NCI-H2081 treated with DMSO at 0.1 percent for 48 hours (cell line): Measurements from ENCODE around the gene TUBGCP3.
"Not testable (repeated sequence)": the region's sequence is repeated elsewhere in the genome, so short reads cannot be mapped to it uniquely, and the experiment has no call there.

Experiments used
- DNase-seq: peaks from one replicate; lab custom pipeline; 2025; lab: John Stamatoyannopoulos, UW

Gene TUBGCP3

DNA sequence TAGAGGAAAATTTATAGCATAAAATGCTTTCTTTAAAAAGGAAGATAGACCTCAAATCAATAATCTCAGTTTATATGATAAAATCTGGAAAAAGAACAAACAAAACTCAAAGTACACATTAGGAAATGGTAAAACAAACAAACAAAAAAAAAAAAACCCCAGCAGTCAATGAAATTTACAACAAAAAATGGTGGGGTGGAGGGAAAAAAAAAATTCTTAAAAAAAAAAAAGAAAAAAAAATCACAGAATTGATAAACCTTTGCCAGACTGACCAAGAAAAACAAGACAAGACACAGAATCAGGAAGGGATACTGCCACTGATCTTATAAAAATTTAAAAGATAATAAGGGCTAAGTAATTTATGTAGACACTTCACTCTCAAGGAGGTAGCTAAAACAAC, 11.2 kb downstream of the TUBGCP3 start:
- no peak for DNase-seq

DNA sequence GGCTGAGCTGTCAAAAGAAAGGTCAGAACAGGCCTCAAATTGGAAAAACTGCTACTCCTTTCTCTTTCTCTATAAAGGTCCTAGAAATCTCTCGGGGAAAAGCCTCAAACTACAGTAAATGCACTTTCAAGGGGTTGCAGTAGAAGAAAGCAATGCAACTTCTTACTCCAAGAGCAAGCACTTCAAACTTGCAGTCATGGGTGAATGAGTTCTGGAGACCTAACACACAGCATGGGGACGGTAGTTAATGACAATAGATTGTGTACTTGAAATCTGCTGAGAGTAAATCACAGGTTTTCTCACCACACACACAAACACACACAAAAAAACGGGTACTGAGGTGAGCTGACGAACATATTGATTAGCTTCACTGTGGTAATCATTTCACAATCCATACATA, 11.8 kb downstream of the TUBGCP3 start:
- DNase-seq = no peak

DNA sequence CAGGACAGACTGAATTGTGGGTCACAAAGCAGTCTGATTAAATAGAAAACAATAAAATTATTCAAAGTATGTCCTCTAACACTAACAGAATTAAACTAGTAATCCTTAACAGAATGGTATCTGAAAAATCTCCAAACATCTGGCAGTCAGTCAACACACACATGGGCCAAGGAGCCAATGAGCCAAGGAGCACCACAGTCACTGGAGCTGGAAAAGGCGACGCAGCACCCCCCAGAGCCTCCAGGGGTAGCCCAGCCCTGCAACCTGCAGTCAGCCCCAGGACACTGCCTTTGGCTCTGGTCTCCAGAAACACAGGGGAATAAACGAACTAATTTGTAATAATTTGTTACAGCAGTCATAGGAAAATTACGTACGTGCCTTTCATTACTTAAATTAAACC, 12.3 kb downstream of the TUBGCP3 start:
- no peak for DNase-seq

DNA sequence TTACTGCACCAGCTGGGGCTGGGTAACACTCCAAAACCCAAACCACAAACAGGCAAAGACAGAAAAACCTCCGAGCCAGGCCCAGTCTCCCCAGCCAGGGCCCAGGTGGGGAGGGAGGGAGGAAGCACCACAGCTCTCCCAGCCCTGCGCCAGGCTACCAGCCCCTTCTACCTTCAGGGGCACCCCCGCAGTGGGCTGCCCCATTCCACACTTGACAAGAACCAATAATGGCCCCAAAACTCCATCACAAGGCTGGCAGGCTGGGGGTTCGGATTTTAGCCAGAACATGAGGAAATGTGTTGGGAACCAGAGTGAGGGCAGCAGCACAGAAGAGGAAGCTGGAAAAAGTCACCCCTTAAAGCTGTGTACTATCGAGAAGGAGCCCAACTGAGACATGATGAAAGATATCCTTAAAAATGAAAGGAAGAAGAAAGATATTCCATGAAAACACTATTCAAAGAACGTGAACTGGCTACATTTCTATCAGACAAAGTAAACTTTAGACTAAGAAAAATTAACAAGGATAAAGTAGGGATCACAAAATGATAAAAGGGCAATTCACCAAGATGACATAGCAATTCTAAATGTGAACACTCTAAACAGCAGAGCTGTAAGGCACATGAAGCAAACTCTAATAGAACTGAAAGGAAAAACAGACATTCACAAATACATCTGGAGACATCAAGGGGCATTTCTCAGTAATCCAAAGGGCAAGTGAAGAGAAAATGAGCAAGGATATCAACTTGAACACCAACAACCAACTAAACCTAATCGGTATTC, 12.9 kb downstream of the TUBGCP3 start:
- DNase-seq = no peak

DNA sequence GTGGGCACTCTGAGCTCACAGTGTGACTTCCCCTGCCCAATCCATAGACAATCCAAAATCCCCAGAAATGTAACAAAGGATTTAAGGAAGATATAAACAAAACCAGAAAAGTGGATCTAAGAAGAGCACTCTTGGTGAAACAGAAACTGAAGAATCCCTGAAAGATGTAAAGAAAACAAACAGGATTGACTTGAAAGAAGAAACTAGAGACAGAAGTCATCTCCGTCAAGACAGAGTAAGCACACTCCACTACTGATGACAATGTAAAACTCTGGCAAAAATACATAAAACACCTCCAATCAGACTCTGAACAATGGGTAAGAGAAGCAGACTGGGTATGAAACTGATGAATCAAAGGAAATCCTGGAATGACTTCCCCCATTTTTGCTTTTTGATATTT, 13.5 kb downstream of the TUBGCP3 start:
- no peak for DNase-seq

DNA sequence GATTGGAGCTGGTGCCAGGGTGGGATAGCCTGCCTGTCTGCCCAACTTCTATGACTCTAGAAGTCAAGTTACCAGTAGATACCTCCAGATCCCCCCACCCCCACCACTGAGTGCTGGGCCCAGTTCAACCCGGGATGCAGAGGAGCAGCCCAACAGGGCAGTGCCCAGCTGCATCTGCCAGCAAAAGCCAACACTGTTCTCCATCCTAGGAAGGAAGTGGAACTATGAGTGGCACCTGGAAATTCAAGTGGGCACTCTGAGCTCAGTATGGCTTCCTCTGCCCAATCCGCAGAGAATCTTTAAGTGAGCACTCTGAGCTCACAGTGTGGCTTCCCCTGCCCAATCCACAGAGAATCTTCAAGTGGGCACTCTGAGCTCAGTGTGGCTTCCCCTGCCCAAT, 14.2 kb downstream of the TUBGCP3 start:
- no peak for DNase-seq

DNA sequence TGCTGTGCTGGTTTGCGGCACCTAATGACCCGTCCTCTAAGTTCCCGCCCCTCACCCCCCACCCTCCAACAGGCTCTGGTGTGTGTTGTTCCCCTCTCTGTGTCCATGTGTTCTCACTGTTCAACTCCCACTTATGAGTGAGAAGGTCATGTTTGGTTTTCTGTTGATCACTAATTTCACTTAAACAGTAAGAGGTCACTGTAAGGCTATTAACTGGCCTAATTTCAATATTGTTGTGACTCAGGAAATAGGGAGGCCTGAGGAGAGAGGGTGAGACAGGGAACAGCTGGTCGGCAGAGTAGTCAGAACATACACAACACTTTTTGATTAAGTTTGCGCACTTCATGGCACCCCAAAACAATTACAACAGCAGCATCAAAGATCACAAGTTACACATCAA, 15.6 kb downstream of the TUBGCP3 start:
- DNase-seq = no peak

DNA sequence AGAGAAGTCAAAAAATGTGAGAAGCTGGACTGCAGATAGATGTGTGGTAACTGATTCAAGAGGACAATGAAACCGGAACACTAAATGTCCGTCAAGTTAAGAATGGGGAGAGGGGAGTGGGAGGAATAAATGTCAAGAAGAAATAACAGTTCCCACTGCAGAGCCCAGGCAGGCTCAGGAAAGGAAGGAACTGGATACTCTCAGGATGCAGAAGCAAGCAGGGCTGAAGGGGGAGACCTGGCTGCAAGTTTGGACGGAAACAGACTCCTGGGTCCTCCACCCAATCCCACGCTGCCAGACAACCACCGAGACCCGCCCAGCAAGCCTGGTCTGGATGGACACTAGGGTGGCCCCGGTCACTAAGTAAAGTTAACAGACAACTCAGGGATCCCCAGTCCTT, 18.1 kb downstream of the TUBGCP3 start:
- no peak for DNase-seq

DNA sequence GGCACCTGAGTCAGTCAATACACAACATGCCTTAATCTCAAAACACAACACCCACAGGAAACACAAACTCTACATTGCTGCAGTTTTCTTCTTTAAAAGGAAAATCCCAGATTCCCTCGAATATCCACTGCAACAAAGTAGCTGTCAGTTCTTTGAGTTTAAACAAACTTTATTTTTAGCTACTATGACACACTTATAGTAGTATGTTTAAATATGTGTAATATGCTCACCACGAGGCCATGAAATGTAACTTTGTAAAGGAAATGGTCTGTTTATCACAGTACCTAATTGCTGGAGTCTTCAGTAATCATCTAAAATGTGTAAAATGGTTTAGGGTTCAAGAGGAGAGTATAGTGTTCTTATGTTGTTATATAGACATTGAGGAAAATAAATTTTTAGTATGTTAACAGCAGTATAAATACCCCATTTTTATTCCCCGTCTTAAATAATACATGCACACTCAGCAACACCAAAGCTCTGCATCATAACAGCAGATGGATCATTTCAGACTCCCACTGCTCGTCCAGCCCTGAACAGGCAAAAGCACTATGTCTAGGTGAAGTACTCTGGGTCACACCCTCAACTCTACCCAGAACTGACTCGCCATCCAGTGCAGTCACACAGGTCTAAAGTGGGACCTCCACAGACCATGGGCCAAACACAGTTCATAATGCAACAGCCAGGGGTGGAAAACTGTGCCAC, 20.6 kb downstream of the TUBGCP3 start:
- DNase-seq = no peak

DNA sequence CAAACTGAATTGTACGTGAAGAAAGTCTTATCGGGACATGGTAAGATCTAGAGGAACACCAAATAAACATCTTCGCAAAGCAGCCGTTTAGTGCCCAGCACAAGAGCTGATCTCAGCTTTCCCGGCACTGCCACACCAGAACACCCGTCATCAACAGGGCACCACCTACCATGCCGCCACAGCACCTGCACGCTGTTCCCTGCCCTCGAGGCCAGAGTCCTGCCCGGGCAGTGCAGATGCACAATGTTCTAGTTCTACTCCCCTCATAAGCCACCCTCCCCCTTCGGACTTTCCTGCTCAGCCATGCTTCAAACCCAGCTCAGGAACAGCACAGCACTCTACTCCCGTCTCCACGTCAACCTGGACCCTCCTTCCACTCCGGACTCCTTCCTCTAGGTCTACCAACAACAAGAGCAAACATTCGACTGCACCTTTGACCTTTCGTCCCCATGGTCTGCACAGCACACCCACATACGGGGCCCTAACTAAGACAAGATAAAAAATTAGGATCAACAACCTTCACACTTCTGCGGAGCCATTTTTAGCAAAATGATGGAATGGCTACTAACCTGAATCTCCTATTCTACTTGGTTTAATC, 25.1 kb downstream of the TUBGCP3 start:
- no peak for DNase-seq

DNA sequence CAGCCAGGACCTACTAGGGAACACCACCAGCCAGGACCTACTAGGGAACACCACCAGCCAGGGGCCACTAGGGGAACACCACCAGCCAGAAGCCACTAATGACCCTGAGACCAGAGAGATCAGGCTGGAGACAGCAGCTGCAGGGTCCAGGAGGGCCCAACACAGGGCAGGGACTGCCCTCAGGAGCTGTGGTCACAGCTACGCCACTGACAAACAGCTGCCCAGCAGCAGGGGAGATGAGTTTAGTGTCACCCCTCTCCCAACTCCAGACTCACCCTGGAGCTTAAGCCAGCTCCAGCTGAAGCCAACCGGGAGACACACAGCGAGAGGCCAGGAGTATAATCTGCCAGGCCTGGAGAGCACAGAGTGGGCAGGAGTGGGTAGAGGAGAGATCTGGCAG, 25.7 kb downstream of the TUBGCP3 start:
- no peak for DNase-seq

DNA sequence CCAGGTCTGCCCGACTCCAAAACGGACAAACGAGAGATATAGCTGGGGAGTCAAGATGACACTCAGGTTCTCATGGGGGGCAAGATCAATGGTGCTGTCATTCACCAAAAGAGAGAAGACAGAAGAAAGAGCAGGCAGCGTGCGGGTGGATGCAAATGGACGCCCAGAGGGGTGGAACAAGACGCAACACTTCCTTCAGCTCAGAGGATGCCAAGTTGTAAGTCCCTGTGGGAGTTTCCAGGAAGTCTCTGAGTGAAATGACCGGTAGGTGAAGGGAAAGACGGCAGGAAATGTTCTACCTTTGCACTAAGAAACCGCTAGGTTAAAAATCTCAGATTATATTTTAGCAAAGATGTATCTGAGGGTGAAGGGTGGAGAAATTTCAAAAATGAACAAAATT, 26.5 kb downstream of the TUBGCP3 start:
- DNase-seq = no peak

DNA sequence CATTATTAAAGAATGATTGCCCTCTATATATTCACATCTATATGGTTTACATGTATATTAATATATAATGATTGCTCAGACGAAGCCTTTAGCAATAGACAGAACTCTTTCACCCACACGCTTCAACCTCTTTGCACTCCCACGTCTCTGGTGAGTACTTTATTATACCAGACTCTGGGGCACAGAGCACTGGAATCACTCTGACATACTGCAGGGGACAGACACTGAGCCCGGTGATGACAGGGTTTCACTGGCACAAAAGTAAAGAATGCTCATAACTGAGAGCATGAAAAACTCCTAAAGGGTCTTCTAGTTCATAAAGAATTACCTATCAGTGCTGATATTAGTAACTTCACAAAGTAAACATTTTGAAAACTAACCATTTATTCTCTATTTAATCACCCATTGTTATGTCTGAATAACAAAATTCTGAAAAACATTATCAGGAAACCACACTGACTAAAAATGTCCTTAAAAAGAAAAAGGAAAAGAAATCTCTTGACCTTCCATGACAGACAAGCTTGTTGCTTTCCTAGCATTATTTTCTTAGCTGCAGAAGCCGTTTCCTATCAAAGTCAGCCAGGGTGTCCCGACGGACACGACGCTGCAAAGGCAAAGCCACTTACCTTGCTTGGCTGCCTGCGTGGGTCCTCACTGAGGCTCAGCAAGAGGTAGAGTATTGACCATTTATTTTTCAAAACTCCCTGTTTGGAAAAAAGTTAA, 29.1 kb downstream of the TUBGCP3 start:
- no peak for DNase-seq

DNA sequence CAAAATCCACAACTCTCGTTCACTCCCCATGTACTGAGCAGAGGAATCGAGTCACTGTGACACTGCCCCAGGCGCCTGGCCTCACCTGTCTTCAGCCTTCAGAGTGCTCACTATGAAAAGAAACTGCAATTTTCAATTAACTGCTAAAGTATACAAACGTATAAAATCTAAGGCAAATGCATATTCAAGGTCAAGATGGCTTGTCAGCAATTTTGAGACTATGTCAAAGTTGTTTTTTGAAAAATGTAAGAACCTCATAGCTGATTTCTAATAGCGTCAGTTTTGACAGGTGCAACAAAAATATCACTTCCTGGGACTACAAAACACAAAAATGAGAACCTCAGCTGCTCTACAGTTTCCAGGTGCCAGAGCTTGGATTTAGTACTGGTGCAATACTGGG, 31.4 kb downstream of the TUBGCP3 start:
- no peak for DNase-seq

DNA sequence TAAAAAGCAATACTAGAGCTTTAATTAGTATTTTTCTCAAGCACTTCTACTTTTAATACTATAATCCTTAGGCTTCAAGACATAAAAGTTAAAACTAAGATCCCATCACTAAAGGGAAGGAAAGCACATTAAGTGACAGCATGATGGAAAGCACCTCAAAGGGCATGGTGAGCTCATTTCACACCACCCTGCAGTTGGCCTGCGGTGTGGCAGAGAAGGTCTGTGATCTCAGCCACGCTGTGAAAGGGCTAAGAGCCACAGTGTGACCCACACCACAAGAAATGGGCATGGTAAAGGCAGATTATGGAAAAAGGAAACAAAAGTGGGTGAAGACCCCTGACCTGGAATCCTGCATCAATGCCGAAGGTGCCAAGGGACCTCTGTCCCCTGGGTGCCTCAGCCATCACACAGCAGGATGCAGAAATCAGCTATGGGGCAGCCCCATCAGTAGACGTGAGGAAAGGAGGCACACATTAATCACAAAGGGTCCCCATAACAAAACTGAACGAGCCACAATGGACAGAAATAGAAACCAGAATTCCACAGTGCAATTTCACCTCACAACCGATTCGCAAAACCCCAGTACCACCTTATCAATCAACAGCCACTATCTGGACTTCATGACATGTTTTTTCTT, 33.6 kb downstream of the TUBGCP3 start:
- no peak for DNase-seq

DNA sequence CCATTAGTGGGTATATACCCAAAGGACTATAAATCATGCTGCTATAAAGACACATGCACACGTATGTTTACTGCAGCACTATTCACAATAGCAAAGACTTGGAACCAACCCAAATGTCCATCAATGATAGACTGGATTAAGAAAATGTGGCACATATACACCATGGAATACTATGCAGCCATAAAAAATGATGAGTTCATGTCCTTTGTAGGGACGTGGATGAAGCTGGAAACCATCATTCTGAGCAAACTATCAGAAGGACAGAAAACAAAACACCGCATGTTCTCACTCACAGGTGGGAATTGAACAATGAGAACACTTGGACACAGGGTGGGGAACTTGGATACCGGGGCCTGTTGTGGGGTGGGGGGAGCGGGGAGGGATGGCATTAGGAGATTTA, 39.0 kb downstream of the TUBGCP3 start:
- not testable (repeated sequence) for DNase-seq

DNA sequence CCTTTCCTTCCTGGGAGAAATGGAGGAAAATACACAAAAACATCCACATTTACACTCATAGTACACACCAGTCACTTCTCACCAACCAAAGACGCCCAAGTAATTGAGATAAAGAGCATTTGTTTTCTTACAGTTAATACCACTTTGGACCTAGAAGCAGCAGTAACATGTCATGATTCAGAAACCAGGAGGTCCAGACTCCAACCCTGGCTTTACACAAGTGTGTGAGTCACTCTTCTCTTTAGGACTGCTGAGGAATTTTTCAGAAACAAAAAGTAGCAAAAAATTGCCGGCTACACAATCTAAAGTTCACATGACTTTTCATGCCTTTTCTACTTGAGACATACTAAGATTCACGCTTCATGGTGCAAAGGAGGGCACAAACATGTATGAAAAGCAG, 42.1 kb downstream of the TUBGCP3 start:
- no peak for DNase-seq

DNA sequence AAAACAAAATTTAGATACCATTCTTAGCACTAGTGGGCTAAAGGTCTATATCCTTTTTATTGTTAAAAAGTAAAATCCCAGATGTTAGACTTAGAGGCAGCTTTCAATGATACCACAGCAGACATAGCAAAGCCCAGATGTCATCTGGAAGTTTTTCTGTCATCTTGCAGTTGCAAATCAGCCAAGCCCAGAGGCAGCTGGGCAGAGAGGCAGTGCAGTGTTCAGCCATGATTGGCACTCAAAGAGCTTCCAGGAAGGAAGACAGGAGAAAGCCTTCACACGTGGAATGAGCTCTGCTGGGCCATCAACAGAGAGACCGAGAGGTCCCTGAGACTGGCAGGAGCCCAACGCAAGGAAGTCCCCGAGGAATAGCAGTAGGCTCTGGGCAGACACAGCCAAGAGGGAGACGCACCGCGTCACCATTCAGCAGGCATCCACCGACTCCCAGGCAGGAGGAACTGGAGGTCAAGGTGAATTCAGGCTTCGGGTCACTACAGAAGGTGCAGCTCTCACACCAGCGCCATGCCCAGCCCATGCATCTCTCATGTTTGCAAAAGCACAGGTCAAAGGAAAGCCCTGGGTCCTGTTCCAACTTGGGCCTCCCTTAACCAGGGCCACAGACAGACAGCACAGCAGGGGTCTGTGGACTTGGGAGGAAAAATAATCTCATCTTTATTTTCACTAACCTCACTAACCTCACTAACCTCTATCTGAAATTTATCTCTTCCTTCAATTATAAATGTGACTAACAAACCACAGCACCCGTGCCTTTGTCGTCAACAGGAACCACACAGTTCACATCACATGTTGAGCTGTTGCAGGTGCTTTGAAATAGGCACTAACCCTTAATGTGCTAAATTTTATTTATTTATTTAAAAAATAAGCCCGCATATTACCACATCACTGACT, 54.9 kb downstream of the TUBGCP3 start:
- DNase-seq = no peak

DNA sequence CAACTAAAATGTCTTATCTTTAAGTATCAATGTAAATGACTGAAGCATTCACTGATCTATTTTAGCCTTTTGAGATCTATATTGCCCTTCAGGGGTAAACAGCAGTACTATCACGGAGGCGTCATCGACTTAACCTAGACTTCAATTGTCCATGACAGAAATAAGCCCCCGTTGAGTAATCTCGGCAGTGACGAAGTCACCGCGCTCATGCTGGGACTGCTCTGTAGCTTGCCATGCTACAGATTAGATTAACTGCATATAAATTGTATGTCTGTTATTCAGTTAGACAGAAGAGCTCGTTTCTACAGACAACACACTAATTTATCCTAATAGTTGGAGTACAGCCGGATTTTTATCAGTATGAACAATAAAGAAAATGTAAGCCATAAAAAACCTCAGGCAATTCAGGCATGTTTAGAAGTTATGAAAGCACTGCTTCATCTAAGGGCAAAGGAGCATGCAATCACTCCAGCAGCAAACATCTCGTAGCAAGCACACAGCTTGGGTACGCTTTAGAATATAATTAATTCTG, 56.6 kb downstream of the TUBGCP3 start:
- no peak for DNase-seq

DNA sequence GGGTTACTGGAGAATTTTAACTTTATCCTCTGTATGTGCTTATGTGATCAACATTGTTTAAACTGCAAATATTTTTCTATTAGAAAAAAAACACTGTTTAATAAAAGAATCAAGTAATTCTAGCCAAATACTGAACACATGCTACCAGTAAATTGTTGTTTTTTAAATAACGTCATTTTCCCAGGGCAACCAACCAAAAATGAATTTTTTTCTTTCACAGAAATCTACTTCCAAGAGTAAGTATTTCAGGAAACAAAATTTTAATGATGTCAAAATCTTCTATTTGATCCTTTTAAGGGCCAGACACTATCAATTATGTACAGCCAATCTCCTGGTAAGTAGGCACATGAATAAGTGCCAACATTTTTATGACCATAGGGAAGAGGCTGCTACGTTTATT, 57.1 kb downstream of the TUBGCP3 start:
- no peak for DNase-seq

DNA sequence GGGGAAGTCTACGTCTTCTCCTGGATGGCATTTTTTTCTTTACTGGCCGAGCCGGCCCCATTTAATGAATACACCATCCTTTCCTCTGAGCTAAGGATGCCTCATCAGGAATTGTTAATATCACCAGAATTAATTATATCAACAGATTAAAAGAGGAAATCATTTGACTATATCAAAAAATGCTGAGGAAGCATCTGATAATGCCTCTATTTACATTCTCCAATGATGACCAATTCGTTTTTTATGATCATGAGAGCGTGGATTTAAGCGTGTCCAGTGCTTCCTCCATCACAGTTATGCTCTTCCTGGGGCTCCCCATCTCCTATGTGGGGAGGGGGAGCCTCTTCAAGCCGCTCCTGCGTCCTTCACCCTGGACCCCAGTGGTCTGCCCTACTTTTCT, 58.7 kb downstream of the TUBGCP3 start:
- DNase-seq = no peak
